Activated CD4-positive, CD25-positive, alpha-beta regulatory T cell (primary cell): ENCODE results near the gene DHRS13.
A peak's percentile ranks its signal among the peaks of the same experiment; 100 is the strongest.
"Not testable (repeated sequence)": the region's sequence is repeated elsewhere in the genome, so short reads cannot be mapped to it uniquely, and the experiment has no call there.

Experiments used
- DNase-seq, 4 experiments: peaks; one replicate each; lab custom pipeline; 2025; lab: John Stamatoyannopoulos, UW

The DHRS13 gene

DNA sequence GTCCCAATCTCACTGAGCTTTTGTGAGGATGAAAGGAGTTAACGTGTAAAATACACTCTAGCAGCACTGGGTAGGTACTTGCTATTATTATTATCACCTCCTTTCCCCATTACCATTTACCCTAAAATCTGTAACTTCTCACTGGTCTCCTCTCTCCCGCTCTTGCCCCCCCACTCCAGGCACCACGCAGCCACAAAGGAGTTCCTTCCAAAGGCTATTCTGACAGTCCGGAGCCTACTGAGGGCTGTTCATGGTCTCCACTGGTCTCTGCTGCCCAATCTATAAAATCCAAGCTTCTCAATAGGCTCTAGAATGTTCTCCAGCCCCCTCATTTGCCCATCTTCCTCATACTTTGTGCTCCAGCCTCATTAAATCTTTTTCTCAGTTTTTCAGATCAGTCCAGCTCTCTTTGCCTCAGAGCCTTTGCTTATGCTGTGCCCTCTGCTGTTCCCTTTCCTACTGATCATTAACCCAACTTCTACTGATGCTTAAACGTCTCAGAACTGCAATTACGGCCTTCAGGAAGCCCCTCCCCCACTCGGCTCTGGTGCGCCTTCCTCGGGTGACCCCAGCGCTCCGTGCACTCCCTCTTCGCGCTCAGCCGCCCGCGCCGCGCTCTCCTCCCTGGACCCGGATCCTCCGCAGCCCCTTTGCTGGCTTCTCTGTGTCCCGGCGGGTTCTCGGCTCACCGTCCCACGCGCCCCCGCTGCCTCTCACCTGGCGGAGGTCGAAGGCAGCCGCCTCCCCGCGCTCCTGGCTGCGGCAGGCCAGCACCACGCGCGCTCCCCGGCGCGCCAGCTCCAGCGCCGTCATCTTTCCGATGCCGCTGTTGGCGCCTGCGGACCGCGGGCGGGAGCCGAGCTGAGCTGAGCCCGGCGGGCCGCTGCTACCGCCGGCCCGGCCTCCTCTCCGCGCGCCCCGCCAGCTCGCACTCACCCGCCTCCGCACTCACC is 737 bp downstream of the DHRS13 start:
- peak in 3 of 4 experiments; percentile 32 to 46 (median 41) for DNase-seq

DNA sequence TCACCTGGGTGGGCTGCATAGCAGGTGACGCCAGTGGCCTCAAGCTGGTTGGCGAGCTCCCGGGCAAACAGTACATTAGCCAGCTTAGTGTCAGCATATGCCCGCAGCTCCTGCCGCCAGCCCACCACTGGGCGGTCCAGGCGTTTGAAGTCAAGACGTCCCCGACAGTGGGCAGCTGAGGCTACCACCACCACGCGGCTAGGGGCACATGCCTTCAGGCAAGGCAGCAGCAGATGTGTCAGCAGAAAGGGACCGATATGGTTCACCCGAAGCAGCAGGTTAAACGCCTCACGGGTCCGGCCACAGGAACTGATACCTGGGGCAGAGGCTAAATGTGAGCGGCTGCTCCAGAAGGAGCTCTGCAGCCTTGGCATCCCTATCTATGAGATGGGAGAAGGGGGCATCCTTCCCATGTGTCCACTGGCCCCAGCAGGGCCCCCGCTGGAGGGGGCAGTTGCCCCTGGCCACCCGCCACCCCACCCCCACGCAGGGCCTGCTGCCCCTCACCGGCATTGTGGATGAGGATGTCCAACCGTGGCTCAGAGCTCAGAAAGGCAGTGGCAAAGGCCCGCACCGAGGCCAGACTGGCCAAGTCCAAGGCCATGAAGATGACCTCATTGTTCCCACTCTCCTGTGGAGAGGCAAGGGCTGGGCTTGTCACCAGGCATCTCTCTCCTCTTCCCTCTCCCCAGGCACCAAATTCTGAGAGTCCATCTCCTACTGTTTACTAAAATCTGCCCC is 1.7 kb downstream of the DHRS13 start:
- DNase-seq: no peak

DNA sequence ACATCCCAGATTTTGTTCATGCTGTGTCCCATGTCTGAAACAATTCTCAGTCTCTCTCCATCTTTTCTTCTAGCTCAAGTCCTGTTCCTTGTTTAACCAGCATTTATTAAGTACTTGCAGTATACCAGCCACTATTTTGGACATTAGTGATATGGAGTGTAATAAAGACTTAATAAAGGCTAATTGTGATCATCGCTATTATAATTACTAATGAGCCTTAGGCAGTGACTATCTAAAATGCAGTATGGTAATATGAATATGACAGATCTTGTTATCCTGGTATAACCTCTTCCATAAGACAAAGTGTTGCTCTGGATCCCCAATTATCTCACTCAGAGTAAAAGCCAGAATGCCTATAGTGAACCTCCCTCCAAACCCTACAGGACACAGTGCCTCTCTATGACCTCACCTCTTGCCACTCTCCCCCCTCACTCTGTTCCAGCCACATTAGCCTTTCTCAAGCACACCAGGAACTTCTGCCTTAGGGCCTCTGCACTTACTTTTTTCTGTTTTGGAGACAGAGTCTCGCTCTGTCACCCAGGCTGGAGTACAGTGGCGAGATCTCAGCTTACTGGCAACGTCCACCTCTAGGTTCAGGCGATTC is 3.6 kb downstream of the DHRS13 start:
- no peak for DNase-seq

DNA sequence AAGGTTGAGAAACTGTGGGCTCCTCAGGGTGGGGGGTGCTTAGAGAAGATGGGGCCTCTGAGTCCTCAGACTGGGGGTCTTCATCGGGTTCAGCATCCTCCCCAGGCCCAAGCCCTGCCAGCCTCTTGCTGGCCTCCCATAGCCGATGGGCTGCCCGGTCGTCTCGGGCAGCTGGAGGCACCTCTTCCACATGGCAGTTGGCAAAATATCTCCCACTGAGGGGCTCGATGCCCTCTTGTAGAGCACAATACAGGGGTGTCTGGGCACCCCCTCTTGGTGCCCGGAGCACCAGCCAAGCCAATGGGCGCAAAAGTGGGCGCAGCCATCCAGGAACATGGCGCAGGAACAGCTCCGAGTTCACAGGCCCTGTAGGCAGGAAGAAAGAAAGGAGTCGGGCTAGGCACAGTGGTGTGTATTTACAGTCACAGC is 4.3 kb downstream of the DHRS13 start:
- no peak for DNase-seq

DNA sequence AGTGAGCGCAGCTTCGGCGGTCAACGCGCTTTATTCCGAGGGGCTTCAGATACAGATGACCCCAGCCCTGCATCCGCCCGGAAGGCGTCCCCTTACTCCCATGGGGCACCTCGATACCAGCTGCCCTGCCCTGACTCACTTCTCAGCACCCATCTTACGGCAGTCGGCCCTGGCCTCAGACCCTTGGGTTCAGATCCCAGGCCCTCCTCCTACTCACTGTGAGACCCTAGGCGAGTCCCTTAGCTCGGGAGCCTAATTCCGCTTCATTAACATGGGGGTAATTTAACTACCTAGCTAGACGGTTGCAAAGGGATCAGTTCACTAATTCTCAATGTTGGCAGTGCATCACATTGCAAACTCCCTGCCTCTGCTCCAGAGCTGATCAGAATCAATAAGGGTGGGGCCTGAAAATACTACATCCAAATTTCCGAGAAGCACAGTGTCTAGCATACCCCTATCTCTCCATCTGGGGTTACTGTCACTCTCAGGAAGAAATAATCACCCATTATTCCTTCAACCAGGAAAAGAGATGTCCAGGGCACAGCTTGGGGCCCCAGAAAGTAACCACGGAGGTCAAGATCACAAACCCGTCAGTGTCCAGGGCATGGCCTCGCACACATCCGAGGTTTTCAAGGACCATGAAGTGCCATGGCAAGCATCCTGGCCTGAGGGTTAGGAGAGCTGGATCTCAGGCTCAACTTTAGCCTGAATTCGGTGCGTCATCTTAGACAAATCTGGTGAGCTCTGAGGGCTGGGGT is 4.9 kb downstream of the DHRS13 start:
- no peak for DNase-seq

DNA sequence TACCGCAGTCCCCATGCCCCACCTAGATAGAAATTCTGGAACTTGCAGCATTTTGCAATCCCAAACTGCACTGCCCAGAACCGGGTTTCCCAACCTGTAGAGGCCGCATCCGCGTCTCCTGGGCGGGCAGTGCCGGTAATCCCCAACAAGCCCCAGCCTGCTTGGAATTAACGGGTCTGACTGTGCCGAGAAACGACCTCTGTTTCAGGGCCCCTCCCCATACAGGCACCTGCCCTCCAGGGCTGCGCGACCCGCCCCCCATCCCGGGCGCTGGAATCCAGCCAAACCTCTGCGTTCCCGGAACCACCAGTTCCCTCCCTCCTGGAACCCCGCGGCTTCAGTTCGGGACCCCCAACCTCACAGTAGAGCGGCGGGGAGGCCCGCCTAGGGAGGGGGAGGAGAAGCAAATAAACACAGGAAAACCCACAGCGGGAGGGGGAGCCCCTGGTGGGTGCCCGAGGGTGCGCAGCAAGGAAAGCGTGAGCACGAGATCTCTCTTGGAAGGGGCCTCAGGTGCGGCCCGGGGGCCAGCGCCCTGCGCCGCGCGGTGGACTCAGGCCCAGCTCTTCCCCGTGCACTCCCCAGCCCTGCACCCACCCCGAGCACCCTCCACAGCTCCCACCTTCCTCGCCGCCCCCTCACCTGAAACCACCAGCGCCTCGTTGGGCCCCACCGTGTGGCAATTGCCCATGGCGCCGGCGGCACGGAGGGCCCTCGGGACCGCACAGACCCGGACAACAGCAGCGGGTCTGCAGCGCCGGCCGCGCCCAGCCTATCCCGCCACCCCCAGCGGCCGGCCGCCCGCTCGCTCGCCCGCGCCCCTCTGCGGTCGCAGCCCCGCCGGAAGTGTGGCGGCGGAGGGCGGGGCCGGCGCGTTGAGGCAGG is 5.8 kb downstream of the DHRS13 start, which contains the start of gene FLOT2:
TSS of gene FLOT2 (minus strand) at position 850 of the 885 bp plus-strand sequence. CDS start at position 691, 159 bp downstream.
- peak; percentile 38 to 62 (median 46) for DNase-seq

DNA sequence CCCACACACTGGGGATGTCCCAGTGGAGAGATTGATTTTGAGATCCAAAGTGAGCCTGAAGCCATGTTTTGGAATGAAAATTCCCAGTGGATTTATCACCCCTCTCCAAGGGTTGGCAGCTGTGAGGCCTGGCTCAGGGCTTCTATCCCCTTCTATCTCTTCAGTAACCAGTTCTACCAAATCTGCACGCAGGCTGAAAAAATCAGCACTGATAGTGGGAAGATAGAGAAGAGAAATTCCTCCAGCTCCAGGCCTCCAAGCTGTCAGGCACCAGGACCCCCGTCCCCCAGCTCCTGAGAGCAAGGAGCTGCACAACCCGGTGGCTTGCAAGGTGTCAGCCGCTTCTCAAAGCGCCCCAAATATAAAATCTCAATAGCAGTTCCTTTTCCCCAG is 6.4 kb downstream of the DHRS13 start:
- DNase-seq: no peak

DNA sequence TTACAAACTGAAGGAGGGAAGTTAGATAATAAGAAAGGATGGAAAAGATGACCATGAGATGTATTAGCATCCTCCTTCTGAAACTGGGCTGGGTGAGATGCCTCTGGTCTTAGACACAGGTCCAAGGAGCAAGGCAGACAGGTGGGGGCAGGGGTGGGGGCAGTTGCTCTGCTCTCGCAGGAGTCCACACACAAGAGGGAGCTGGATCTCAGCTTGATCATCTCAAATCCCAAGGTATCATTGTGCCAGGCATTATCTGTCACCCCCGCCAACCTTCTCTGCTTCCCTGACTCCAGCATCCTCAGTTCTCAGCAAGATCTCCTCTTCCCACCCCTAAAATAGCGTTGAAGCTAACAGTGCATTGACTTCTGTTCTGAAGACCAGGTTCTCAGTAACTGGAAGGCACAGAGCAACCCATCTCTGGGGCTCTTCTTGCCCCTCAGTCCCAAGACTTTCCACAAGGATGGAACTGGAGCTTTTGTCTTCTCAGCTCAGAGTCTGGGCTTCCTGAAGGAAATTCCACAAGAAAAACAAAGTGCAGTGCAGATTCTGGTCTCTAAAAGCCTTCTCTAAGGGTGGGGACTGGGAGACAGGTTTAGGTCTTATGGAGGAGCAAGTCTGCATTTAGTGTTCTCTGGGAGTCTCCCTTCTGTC is 7.0 kb downstream of the DHRS13 start:
- no peak for DNase-seq

DNA sequence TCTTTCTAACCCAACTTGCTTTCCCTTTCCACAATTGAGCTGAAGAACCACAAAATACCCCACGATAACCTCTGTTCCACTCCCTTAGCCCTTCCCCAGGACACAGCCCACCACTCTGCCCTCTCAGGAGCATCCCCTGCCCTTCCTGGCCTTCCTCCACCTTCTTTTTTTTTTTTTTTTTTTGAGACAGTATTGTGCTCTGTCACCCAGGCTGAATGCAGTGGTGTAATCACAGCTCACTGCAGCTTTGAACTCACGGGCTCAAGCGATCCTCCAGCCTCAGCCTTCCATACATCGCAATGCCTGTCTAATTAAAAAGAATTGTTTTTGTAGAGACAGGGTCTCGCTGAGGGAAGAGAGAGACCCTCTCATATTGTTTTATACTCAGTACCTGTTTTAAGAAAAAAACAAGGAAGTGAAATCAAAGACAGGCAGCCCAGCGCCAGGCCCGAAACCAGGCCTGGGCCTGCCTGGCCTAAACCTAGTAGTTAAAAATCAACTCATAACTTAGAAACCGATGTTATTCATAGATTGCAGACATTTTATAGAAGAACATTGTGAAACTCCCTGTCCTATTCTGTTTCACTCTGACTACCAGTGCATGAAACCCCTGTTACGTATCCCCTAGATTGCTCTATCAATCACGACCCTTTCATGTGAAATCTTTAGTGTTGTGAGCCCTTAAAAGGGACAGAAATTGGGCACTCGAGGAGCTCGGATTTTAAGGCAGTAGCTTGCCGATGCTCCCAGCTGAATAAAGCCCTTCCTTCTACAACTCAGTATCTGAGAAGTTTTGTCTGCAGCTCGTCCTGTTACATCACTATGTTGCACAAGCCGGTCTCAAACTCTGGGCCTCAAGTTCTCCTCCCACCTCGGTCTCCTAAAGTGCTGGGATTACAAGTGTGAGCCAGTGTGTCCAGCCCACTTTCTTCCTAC is 9.4 kb downstream of the DHRS13 start:
- not testable (repeated sequence) for DNase-seq

DNA sequence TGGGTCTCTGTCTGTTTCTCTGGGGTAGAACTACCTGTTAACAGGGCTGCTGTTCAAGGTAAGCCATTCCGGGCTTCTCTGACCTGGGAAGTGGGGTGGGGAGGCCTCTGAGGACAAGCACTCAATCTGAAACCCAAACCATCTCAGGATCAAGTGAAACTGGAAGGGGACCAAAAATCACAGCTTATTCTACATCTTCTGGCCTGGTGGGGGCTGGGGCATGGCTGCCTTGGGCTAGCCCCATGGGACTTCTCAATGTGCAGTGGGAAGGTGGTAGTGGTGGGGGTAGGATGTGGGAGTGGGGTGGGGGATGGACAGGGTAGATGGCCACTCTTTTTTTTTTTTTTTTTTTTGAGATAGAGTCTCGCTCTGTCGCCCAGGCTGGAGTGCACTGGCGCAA is 10.9 kb downstream of the DHRS13 start:
- DNase-seq: no peak

DNA sequence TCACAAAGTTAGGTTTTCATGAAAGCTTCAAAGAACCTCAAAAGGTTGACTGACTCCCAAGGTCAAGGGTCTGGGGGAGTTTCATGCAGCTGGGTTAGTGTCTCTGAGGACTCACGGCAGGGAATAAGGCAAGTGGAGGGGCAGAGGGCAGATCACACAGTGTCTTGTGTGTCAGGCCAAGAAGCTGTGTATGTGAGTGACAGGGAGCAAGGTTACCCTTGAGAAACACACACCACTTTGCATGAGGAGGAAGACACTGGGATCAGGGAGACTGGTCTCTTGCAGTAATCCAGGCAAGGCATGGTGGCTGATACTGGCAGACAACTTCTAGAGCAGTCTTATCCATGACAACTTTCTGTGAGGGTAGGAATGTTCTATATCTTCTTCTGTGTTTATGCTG is 11.7 kb downstream of the DHRS13 start:
- no peak for DNase-seq

DNA sequence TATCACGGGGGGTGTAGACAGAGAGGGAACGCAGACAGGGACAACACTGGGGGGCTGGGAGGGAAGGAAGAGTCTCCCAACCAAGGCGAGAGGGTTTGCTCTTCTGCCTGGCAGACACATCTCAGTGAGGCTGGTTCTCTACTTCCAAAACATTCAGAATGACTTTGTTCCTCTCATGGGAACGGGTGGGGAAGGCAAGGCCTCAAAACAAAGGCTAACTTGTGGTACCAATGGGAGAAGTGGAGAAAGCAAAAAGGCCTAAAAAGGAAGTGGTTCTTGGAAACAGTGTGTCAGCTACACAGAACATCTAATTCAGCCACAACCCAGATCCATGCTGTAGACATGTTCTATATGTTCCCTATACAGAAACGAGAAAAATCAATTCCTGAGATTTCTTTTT is 12.9 kb downstream of the DHRS13 start:
- DNase-seq: no peak

DNA sequence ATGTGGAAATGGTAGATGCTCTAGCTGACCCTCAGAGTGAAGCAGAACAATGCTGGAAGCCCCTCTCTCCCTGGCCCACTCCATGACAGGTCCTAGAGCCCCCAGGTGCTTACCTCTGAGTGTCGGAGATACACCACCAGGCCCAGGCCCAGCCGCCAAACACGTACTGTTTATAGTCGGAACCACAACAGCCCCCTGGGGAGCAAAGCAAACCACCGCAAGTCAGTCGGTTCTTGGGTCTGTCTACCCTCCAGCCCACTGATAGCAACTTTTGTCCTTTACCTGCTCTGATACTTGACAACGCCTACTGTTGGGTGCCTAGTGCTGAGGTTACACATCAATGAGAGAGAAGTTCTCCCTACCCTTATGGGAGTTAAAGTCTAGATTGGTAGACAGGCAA is 14.0 kb downstream of the DHRS13 start:
- no peak for DNase-seq

DNA sequence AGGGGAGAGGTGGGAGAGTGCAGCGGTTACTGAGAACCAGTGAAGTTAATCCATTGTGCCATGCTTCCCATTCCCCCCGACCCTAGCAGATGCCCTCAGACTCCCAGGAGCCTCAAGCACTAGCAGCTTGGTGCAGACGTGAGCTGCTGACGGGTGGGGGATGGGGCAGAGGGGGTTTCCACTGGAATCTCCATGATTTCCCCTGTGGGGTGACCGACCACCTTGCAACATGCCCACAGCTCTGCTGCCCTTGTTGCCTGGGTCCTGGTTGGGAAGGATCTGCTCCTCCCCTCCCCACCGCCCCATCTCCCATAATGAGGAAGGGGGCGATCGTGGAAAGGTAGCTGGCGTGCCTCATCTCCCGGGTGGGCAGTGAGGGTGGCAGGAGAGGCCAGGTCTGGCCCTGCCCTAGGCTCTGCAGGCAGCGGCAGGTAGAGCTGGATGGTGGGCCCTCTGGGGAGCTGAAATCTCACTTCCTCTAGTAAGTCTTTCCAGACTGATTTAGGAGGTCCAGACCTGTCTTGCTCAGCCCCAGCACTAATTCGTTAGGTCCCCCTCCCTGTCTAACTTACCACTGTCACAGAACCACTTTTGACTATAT is 14.9 kb downstream of the DHRS13 start:
- DNase-seq: no peak

DNA sequence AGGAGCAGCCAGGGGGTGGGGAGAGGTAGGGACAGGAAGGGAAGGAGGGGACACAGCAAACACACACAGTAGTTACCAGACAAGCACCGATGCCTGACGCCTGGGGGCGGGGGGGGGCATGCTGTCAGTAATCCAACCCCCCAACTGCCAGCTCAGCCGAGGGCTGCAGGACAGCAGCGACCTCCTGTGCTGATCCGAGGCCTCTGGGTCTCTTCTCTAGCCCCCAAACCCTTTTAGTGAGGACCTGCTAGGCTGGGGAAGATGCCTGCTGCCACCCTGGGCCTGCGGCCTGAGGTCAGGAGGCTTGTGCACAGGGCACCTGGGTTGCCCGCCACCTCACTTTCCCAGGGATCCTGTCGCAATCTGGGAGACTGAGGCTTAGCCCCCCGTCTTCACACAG is 16.9 kb downstream of the DHRS13 start:
- no peak for DNase-seq

DNA sequence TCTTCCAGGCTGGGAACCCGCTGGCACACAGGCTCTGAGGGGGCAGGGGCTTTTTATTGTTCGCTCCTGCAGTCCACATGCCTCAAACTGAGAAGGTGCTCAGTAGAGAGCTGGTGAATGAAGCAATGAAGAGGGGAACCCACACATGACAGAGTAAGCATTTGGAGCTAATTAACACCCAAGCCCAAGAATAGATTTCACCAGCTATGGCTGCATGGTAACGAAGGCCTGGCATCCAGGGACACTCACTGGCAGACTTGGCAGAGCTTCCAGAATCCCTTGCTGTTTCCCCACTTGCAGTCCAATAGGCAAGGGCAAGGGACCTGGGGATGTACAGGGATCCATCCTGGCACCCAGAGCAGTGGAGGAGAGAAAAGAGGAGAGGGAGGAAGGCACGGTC is 17.5 kb downstream of the DHRS13 start:
- no peak for DNase-seq

DNA sequence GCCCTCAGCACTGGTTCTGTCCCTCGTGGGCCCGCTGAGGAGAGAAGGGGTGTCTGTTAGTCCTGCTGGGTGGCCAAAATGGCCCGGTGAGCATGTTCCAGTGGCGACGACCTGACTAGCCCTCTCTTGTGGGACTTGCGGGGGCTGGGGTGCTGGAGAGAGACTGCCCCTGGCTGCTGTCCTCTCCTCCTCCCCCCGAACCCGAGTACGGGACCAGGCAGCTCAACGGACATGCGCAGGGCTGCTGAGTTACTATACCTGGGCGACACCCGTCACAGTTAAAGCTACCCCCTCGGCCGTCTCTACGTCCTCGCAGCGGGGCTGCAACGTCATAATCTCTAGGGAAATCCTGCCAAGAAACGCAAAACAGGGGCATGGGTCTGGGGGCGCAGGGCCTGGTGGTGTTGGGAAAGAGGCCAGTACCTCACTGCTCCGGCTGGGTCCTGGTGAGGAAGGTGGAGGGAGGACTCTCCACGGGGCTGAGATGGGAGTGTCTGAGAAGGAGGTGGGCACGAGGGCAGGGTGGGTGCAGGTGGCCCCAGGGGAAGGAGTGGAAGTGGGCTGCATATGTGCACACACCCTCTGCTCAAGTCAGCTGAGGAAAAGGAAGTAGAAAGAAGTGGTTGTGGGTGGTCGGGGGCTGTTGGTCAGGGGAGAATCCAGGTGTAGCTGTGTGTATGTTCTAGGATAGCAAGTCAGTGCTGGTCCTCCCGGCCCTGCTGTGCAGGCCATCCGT is 18.7 kb downstream of the DHRS13 start:
- DNase-seq: no peak
